Chondrocyte (in vitro differentiated cells): ENCODE results near the gene PTPRH. TPM values are rescaled to one million over a fixed set of nuclear protein-coding genes. Genes with fewer than 3 reads are reported as not detected.

ENCODE experiments used
- DNase-seq: peaks from one replicate; pipeline ENCODE4 v3.0.0; 2021; ENCODE audit warnings: mixed read lengths, low spot score
- H3K27ac Mint-ChIP-seq: one replicate; pipeline ENCODE4 v1.8.0; 2021; ENCODE audit warnings: mild to moderate bottlenecking, moderate library complexity, mixed read lengths; ENCODE audit not compliant: unreplicated experiment
- H3K27me3 Mint-ChIP-seq: 2 replicates; pipeline ENCODE4 v1.8.0; 2021; ENCODE audit warnings: low read depth, mixed read lengths
- H3K36me3 Mint-ChIP-seq: 2 replicates; pipeline ENCODE4 v1.8.0; 2021; ENCODE audit warnings: low read depth, mixed read lengths
- H3K4me1 Mint-ChIP-seq: 2 replicates; pipeline ENCODE4 v1.8.0; 2021; ENCODE audit warnings: low read depth, mild to moderate bottlenecking, mixed read lengths
- H3K4me3 Mint-ChIP-seq: one replicate; pipeline ENCODE4 v1.8.0; 2021; ENCODE audit warnings: mild to moderate bottlenecking, moderate library complexity, mixed read lengths; ENCODE audit not compliant: unreplicated experiment
- H3K9me3 Mint-ChIP-seq: 2 replicates; pipeline ENCODE4 v1.8.0; 2021; ENCODE audit warnings: low read depth, mixed read lengths
- CTCF ChIP-seq: fragments of 200-600 bp; sonication (generic); IDR thresholded peaks from 2 replicates; pipeline ENCODE4 v1.5.0; 2021; ENCODE audit warnings: antibody characterized with exemption, mild to moderate bottlenecking, moderate library complexity
- total RNA-seq: library from RNA; stranded (reverse); gene quantifications from 3 replicates; pipeline ENCODE4 v1.2.1, GENCODE V29; 2021

Gene PTPRH
- total RNA-seq, 1 donor from 2014 or later: 0.42 TPM

GRCh38 chr19:55229789-55230182 lies 20.5 kb upstream of the PTPRH start:
- no peak for TF ChIP-seq CTCF
- H3K4me3 Mint-ChIP-seq: no peak overlapping the region
- H3K9me3 Mint-ChIP-seq: no peaks in the 10 kb centered on the region
- no peak overlapping the region for H3K27ac Mint-ChIP-seq
- H3K4me1 Mint-ChIP-seq: no peaks in the 10 kb centered on the region
- no peak for DNase-seq
- H3K36me3 Mint-ChIP-seq: peaks cover 27% of the 10 kb centered on the region
- H3K27me3 Mint-ChIP-seq: no peaks in the 10 kb centered on the region

- no peak overlapping the region for H3K27ac Mint-ChIP-seq
- no peak for DNase-seq
- no peaks in the 10 kb centered on the region for H3K27me3 Mint-ChIP-seq
- no peaks in the 10 kb centered on the region for H3K4me1 Mint-ChIP-seq
- TF ChIP-seq CTCF: no peak
- H3K36me3 Mint-ChIP-seq: peaks cover 23% of the 10 kb centered on the region
- H3K4me3 Mint-ChIP-seq: no peak overlapping the region
- H3K9me3 Mint-ChIP-seq: no peaks in the 10 kb centered on the region
Observed at GRCh38 chr19:55229145-55229788, 20.0 kb upstream of the PTPRH start.

- no peaks in the 10 kb centered on the region for H3K27me3 Mint-ChIP-seq
- H3K9me3 Mint-ChIP-seq: no peaks in the 10 kb centered on the region
- no peak for TF ChIP-seq CTCF
- H3K4me3 Mint-ChIP-seq: no peak within 1 kb of the TSS
- H3K4me1 Mint-ChIP-seq: no peaks in the 10 kb centered on the region
- DNase-seq: no peak
- no peak within 1 kb of the TSS for H3K27ac Mint-ChIP-seq
- peaks cover 19% of the 10 kb centered on the region for H3K36me3 Mint-ChIP-seq
Observed at GRCh38 chr19:55228403-55229031, 19.2 kb upstream of the PTPRH start, which contains the start of gene TMEM86B. Gene TMEM86B, minus strand, starts transcription at chr19:55228763. Its CDS starts 22 bp downstream, at chr19:55228741.

- Mint-ChIP-seq H3K4me1 (no peaks in the 10 kb centered on the region), H3K9me3 (no peaks in the 10 kb centered on the region), H3K36me3 (peaks cover 16% of the 10 kb centered on the region), H3K27ac (no peak overlapping the region), H3K4me3 (no peak overlapping the region), H3K27me3 (no peaks in the 10 kb centered on the region)
- no peak for TF ChIP-seq CTCF
- no peak for DNase-seq
Observed at GRCh38 chr19:55228015-55228391, 18.7 kb upstream of the PTPRH start.

GRCh38 chr19:55227241-55228014 lies 18.1 kb upstream of the PTPRH start:
- DNase-seq: no peak
- no peaks in the 10 kb centered on the region for H3K9me3 Mint-ChIP-seq
- H3K36me3 Mint-ChIP-seq: peaks cover 14% of the 10 kb centered on the region
- H3K4me3 Mint-ChIP-seq: no peak overlapping the region
- no peaks in the 10 kb centered on the region for H3K27me3 Mint-ChIP-seq
- no peak for TF ChIP-seq CTCF
- no peak overlapping the region for H3K27ac Mint-ChIP-seq
- H3K4me1 Mint-ChIP-seq: no peaks in the 10 kb centered on the region
